B cell (primary cell): Measurements from ENCODE around the gene PHLDA3. TPM values are rescaled to one million over a fixed set of nuclear protein-coding genes. Genes with fewer than 3 reads are reported as not detected.

Source experiments
- ATAC-seq: fragments of 200-7000 bp; cut with Tn5 transposase; one replicate; pipeline ENCODE4 v1.10.0; 2021; ENCODE audit warnings: low read depth, mild to moderate bottlenecking, moderate number of reproducible peaks, moderate library complexity
- CTCF ChIA-PET: fragments of 350-600 bp; sonication (Branson Sonifier 250); formaldehyde crosslinking; loops from one replicate; lab custom pipeline; 2021; ENCODE audit warnings: antibody characterized with exemption, inconsistent platforms; lab: Charles Lee
- POLR2A ChIA-PET: fragments of 350-600 bp; sonication (Branson Sonifier 250); formaldehyde crosslinking; loops from one replicate; lab custom pipeline; 2021; ENCODE audit warnings: antibody characterized with exemption; lab: Charles Lee
- DNase-seq: peaks from one replicate; pipeline ENCODE4 v3.0.0; 2013
- H2AFZ ChIP-seq: 2 replicates; pipeline ENCODE4 v1.6.1; 2012; ENCODE audit warnings: mild to moderate bottlenecking, low read depth, low read length; ENCODE audit not compliant: insufficient read depth, poor library complexity, severe bottlenecking
- H3K27ac ChIP-seq, 2 donors: 1 replicate in 1 of 2; 2 replicates in 1 of 2; pipeline ENCODE4 v1.5.1; 2012 to 2013; ENCODE audit warnings: low read length in 2 of 2, mild to moderate bottlenecking in 2 of 2, moderate library complexity in 1 of 2
- H3K27me3 ChIP-seq, 4 experiments: fragments of 200-600 bp in 1 of 4; sonication (generic) in 1 of 4; replicated peaks in 1 of 4; 1 replicate in 2 of 4; 2 replicates in 2 of 4; pipeline versions ENCODE4 v1.6.1 to v1.7.0; 2013 to 2016; ENCODE audit warnings: low read length in 3 of 4, mild to moderate bottlenecking in 2 of 4, mixed read lengths in 1 of 4, moderate library complexity in 1 of 4; ENCODE audit not compliant: insufficient read depth in 4 of 4, control insufficient read depth in 3 of 4; ENCODE audit errors: control extremely low read depth in 1 of 4
- H3K36me3 ChIP-seq, 2 experiments: replicated peaks in 1 of 2; 1 replicate in 1 of 2; 2 replicates in 1 of 2; pipeline versions ENCODE4 v1.6.1 to v1.7.1; 2013; ENCODE audit warnings: low read length in 1 of 2; ENCODE audit not compliant: insufficient read depth in 2 of 2, control insufficient read depth in 1 of 2; ENCODE audit errors: control extremely low read depth in 1 of 2, extremely low read depth in 1 of 2
- H3K4me1 ChIP-seq, 2 donors: fragments of 200-600 bp in 1 of 2; sonication (generic) in 1 of 2; 1 replicate in 1 of 2; 2 replicates in 1 of 2; pipeline versions ENCODE4 v1.5.1 to v1.6.1; 2013 to 2017; ENCODE audit warnings: low read length in 2 of 2; ENCODE audit not compliant: control insufficient read depth in 2 of 2, insufficient read depth in 2 of 2
- H3K4me2 ChIP-seq: replicated peaks from 2 replicates; pipeline ENCODE3; 2012; ENCODE audit warnings: mild to moderate bottlenecking, low read depth, low read length; ENCODE audit not compliant: poor library complexity, severe bottlenecking
- H3K4me3 ChIP-seq, 5 experiments: fragments of 200-600 bp in 1 of 5; sonication (generic) in 1 of 5; 1 replicate in 3 of 5; 2 replicates in 2 of 5; pipeline versions ENCODE4 v1.5.1 to v1.7.0; 2011 to 2016; ENCODE audit warnings: low read length in 4 of 5, mild to moderate bottlenecking in 4 of 5, low read depth in 2 of 5, control low read depth in 1 of 5, moderate library complexity in 1 of 5; ENCODE audit not compliant: insufficient read depth in 1 of 5; ENCODE audit errors: control extremely low read depth in 1 of 5, extremely low read depth in 1 of 5
- H3K79me2 ChIP-seq: fragments of 200-600 bp; sonication (generic); one replicate; pipeline ENCODE4 v1.6.0; 2016; ENCODE audit warnings: low read length; ENCODE audit not compliant: control insufficient read depth, insufficient read depth
- H3K9ac ChIP-seq: fragments of 200-600 bp; sonication (generic); 2 replicates; pipeline ENCODE4 v1.6.1; 2017; ENCODE audit warnings: mild to moderate bottlenecking, low read length, moderate library complexity
- H3K9me3 ChIP-seq, 3 donors: one replicate each; pipeline versions ENCODE4 v1.6.1 to v1.7.1; 2013; ENCODE audit warnings: low read length in 2 of 3; ENCODE audit not compliant: control insufficient read depth in 2 of 3, insufficient read depth in 1 of 3; ENCODE audit errors: control extremely low read depth in 1 of 3
- H4K20me1 ChIP-seq: 2 replicates; pipeline ENCODE4 v1.6.0; 2012; ENCODE audit warnings: mild to moderate bottlenecking, low read length; ENCODE audit not compliant: insufficient read depth, control insufficient read depth, poor library complexity, severe bottlenecking
- H3K27ac Mint-ChIP-seq: one replicate; pipeline ENCODE4 v1.8.0; 2021; ENCODE audit warnings: mixed read lengths
- H3K27me3 Mint-ChIP-seq: one replicate; pipeline ENCODE4 v1.8.0; 2021; ENCODE audit warnings: mixed read lengths
- H3K4me1 Mint-ChIP-seq: one replicate; pipeline ENCODE4 v1.8.0; 2021; ENCODE audit warnings: mixed read lengths
- H3K4me3 Mint-ChIP-seq: one replicate; pipeline ENCODE4 v1.8.0; 2021; ENCODE audit warnings: mixed read lengths
- H3K9me3 Mint-ChIP-seq: one replicate; pipeline ENCODE4 v1.8.0; 2022; ENCODE audit warnings: mixed read lengths; ENCODE audit not compliant: insufficient read depth
- CTCF ChIP-seq: fragments of 200-600 bp; IDR thresholded peaks from one replicate; pipeline ENCODE4 v1.8.0; 2022; ENCODE audit warnings: antibody characterized with exemption, mild to moderate bottlenecking
- EZH2 ChIP-seq: IDR thresholded peaks from 2 replicates; pipeline ENCODE4 v1.6.1; 2012; ENCODE audit warnings: borderline replicate concordance, low read depth, mild to moderate bottlenecking, moderate library complexity, low read length; ENCODE audit not compliant: insufficient read depth, poor library complexity, severe bottlenecking
- WGBS: methylation state at CpG from one replicate; pipeline ENCODE4 v1.1.5; 2013; ENCODE audit warnings: missing lambda C conversion rate; ENCODE audit not compliant: insufficient coverage; 5-methylcytosine and 5-hydroxymethylcytosine counted together
- intact Hi-C: fragments of 100-400 bp; cut with micrococcal nuclease; formaldehyde crosslinking; loops from one replicate; pipeline ENCODE4 v1.10.0; 2022
- polyA plus RNA-seq: library from polyadenylated mRNA; depleted of rRNA; stranded (reverse); fragments of >200 nt; gene quantifications from 2 replicates; pipeline ENCODE4 v1.2.3, GENCODE V29; 2012
- total RNA-seq, 2 donors: library from RNA; stranded (reverse); fragments of 120-200 nt in 1 of 2; gene quantifications; 1 replicate in 1 of 2; 2 replicates in 1 of 2; pipeline versions ENCODE4 v1.2.3 to v1.2.4, GENCODE V29; 2013 to 2022

Gene PHLDA3
- total and polyA plus RNA-seq, 2 donors (not counting 1 experiment from before 2014, with no cell fraction given), result 0.20 to 0.30 TPM

DNA sequence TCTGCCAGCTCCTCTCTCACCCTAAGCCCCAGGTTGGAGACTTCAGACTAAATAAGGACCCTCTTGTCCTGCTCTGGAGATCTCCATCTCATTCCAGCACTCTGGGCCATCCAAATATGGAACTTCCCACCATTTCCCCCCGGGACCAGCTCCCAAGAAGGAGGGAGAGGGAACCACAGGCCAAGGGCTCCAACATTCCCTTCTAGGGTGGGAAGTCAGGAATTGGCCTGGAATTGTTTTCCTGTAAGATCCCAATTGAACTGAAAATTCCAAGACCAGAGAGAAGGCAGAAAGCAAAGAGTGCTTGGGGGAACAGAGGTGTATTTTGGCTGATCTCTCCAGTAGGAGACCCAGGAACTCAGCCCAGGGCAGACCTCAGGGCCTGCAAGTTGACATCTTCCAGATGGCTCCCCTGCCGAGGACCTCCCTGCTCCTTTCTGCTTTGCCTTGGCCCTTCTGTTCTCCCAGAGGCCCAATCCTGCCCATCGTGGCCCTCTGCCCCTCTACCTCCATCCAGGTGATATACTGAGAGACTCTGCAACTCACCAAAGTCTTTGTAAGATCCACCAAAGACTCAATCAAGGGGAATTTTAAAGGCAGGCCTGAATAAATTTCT lies 23.0 kb upstream of the PHLDA3 start:
- H3K27ac Mint-ChIP-seq, result no peak overlapping the region
- H3K4me3 Mint-ChIP-seq, result no peak overlapping the region
- intact Hi-C loops, result no loop called here
- Histone ChIP-seq H3K4me1 (no peaks in the 10 kb centered on the region), H3K4me2 (no peak overlapping the region), H3K9me3 (peaks cover 0 to 17% (median 0%) of the 10 kb centered on the region in 3 donors), H3K4me3 (no peak overlapping the region), H3K27ac (no peak overlapping the region), H3K9ac (no peak overlapping the region), H3K79me2 (no peaks in the 10 kb centered on the region), H4K20me1 (no peaks in the 10 kb centered on the region), H3K27me3 (no peaks in the 10 kb centered on the region), H2AFZ (no peak overlapping the region), H3K36me3 (peaks cover 0 to 26% of the 10 kb centered on the region in 2 experiments)
- no peaks in the 10 kb centered on the region for H3K27me3 Mint-ChIP-seq
- POLR2A ChIA-PET, result no interaction called here
- H3K4me1 Mint-ChIP-seq, result peaks cover 8% of the 10 kb centered on the region
- no peak for TF ChIP-seq CTCF
- TF ChIP-seq EZH2, result no peak
- 100% methylated on average over 2 of the region's 3 CpGs for whole genome bisulfite sequencing
- CTCF ChIA-PET, result interaction anchor here (3.1 to 4.7 kb wide), 2 partner anchors 11 to 21 kb away, joined by 18 to 28 read pairs; no protein-coding TSS in a partner anchor
- ATAC-seq (no peak), DNase-seq (no peak)
- no peaks in the 10 kb centered on the region for H3K9me3 Mint-ChIP-seq

GRCh38 chr1:201490708-201491131 lies 21.7 kb upstream of the PHLDA3 start:
- WGBS, result 67% methylated on average over 1 of the region's 3 CpGs
- H3K27ac Mint-ChIP-seq, result no peak overlapping the region
- no peaks in the 10 kb centered on the region for H4K20me1 ChIP-seq
- H2AFZ ChIP-seq, result no peak overlapping the region
- ChIA-PET POLR2A (interaction anchor here (0.6 kb wide), 1 partner anchor 464 kb away, joined by 4 read pairs; no protein-coding TSS in a partner anchor), CTCF (interaction anchor here (3.1 to 4.7 kb wide), 2 partner anchors 9 to 22 kb away, joined by 18 to 28 read pairs; no protein-coding TSS in a partner anchor)
- H3K9me3 ChIP-seq, result peaks cover 0 to 17% (median 0%) of the 10 kb centered on the region in 3 donors
- intact Hi-C loops, result no loop called here
- no peak for ATAC-seq
- H3K4me3 Mint-ChIP-seq, result no peak overlapping the region
- TF ChIP-seq EZH2, result no peak
- TF ChIP-seq CTCF, result no peak
- no peaks in the 10 kb centered on the region for H3K4me1 ChIP-seq
- peaks cover 0 to 22% of the 10 kb centered on the region in 2 experiments for H3K36me3 ChIP-seq
- H3K4me3 ChIP-seq, result no peak overlapping the region
- no peak overlapping the region for H3K27ac ChIP-seq
- H3K4me2 ChIP-seq, result no peak overlapping the region
- peaks cover 8% of the 10 kb centered on the region for H3K4me1 Mint-ChIP-seq
- no peaks in the 10 kb centered on the region for H3K9me3 Mint-ChIP-seq
- H3K27me3 Mint-ChIP-seq, result no peaks in the 10 kb centered on the region
- H3K27me3 ChIP-seq, result no peaks in the 10 kb centered on the region
- no peaks in the 10 kb centered on the region for H3K79me2 ChIP-seq
- H3K9ac ChIP-seq, result no peak overlapping the region
- DNase-seq, result no peak
